Omental fat pad (tissue), 4 donors: Measurements from ENCODE around the gene CRX. TPM values are rescaled to one million over a fixed set of nuclear protein-coding genes. Genes with fewer than 3 reads are reported as not detected.
"Not testable (repeated sequence)": the region's sequence is repeated elsewhere in the genome, so short reads cannot be mapped to it uniquely, and the experiment has no call there.

ENCODE experiments used
- ATAC-seq: fragments of 150-250 bp; one replicate; pipeline ENCODE4 v1.9.1; 2016; ENCODE audit warnings: mild to moderate bottlenecking, moderate library complexity; ENCODE audit not compliant: low FRiP score
- DNase-seq: peaks from one replicate; pipeline ENCODE4 v3.0.0-alpha.2; 2019; ENCODE audit warnings: low spot score
- total RNA-seq, 4 donors: library from RNA; depleted of rRNA; stranded (reverse); fragments of >200 nt; gene quantifications; one replicate each; pipeline ENCODE4 v1.1.0, GENCODE V29; 2016
- TF ChIP-seq, protein P1 (sequence below), 3 donors: fragments of 450-650 bp; IDR thresholded peaks; one replicate each; pipeline ENCODE4 v1.5.1; 2016 to 2017; ENCODE audit warnings: antibody characterized with exemption in 3 of 3, mild to moderate bottlenecking in 3 of 3, moderate library complexity in 2 of 3

CRX gene
- total RNA-seq, 4 donors from 2014 or later: not detected

DNA sequence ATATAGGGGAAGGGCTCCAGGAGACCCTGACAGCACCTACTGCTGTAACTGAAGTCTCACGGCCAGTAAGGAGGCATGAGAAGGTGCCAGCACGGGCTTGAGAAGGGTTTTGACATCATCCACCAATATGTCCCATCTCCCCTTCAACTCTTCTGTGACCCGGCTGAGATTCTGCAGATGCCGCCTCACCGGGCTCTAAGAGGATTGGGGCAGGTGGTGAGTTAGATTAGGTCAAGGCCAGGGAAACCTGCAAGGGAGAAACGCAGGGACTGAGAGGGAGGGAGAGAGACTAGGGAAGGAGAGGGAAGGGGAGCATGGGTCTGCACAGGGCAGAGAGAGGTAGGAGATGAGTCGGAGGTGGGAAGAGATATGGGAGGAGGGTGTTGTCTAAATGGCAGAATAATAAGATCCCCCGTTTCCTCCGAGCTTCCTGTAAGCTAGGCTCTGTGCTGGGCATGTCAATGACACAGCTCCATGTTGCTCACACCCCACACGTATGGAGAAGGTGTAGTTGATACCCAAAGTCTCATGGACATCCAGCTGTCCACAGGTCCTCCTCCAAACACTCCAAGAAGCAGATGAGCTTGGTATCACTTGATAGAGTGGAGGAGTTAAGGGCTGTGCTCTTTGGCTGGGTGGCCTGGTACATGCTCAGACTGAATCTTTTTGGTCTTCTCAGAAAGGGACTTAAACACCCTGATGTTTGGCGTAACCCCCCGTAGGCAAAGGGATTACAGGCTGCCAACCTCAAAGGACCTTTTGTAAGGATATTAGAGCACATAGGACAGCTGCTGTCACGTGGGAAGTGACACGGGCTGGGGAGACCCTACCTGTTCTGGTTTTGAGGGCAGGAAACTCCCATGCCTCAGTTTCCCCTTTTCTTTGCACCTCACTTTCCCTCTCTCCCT, 23.5 kb upstream of the CRX start:
- no peak for DNase-seq
- ATAC-seq: no peak
- TF ChIP-seq, protein P1, sequence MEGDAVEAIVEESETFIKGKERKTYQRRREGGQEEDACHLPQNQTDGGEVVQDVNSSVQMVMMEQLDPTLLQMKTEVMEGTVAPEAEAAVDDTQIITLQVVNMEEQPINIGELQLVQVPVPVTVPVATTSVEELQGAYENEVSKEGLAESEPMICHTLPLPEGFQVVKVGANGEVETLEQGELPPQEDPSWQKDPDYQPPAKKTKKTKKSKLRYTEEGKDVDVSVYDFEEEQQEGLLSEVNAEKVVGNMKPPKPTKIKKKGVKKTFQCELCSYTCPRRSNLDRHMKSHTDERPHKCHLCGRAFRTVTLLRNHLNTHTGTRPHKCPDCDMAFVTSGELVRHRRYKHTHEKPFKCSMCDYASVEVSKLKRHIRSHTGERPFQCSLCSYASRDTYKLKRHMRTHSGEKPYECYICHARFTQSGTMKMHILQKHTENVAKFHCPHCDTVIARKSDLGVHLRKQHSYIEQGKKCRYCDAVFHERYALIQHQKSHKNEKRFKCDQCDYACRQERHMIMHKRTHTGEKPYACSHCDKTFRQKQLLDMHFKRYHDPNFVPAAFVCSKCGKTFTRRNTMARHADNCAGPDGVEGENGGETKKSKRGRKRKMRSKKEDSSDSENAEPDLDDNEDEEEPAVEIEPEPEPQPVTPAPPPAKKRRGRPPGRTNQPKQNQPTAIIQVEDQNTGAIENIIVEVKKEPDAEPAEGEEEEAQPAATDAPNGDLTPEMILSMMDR (IDR thresholded peaks at IDR 0.05): no peak

DNA sequence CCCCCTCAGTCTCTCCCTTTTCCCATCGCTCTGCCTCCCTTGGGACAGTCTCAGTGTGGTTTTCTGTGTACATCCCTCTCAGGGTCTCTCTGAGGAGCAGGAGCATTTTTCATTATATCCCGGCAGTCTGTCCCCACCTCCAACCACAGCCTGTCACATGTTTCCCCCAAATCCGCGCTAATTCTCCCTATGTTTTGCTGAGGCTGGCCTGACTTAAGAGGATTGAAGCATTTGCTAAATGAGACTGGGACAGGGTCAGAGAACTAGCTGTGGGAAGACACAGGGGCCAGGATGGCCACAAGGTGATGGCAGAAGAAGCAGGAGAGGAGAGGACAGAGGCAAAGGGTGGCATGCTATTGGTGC, 22.9 kb upstream of the CRX start:
- no peak for DNase-seq
- TF ChIP-seq, protein P1 (IDR thresholded peaks at IDR 0.05): no peak
- no peak for ATAC-seq

- no peak for ATAC-seq
- TF ChIP-seq, protein P1 (IDR thresholded peaks at IDR 0.05): no peak
- no peak for DNase-seq
Observed at GRCh38 chr19:47801270-47801669, 20.5 kb upstream of the CRX start.

- ATAC-seq (no peak), DNase-seq (no peak)
- TF ChIP-seq, protein P1 (IDR thresholded peaks at IDR 0.05): no peak
Observed at GRCh38 chr19:47802521-47803043, 19.2 kb upstream of the CRX start.

- not testable (repeated sequence) for DNase-seq, ATAC-seq
Observed at GRCh38 chr19:47803148-47803547, 18.6 kb upstream of the CRX start.

DNA sequence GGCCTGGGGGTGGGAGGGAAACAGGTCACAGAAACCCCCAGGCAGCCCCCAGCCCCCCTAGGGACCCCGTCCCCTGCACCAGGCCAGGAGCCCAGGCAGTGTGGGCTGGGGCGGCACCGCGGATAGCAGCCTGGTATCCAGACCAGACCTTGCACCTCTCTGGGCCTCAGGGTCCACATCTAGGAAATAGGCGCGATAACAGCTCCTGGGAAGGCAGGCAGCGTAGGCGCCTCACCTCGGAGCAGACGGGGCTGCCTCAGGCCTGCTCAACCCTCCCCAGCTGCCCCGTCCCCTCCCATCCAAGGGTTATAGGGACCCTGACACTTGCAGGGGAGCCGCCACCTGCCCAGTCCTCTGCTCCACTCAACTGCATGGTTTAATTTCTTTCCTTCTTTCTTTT, 18.1 kb upstream of the CRX start:
- not testable (repeated sequence) for ATAC-seq, DNase-seq

DNA sequence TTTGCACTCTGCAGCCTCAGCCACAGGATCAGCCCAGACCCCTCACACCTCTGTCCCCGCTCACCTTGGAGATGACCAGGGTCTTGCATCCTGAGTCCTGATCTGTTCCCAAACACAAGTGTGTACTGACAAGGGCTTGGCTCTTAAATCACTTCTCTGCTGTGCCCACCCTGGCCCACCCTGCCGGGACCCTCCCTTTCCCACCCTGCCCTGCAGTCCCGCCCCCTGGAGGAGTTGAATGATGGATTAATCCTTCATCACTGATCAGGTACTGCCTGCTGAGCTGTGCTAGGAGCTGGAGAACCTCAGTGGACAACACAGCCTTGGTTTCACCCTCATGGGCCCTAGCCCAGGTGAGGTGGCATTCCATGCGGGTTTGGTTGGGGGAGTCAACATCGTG, 17.3 kb upstream of the CRX start, which contains the start of gene TPRX1:
Gene TPRX1 (minus strand): TSS at position 101 of the 400 bp plus-strand sequence. CDS start 12 bp downstream, at position 89.
- not testable (repeated sequence) for DNase-seq, ATAC-seq

- DNase-seq: no peak
- TF ChIP-seq, protein P1 (IDR thresholded peaks at IDR 0.05): no peak
- no peak for ATAC-seq
Observed at GRCh38 chr19:47805313-47805712, 16.4 kb upstream of the CRX start.
